Measurements from ENCODE around the gene UHRF1.
"Not testable (repeated sequence)": the region's sequence is repeated elsewhere in the genome, so short reads cannot be mapped to it uniquely, and the experiment has no call there.

The UHRF1 gene

DNA sequence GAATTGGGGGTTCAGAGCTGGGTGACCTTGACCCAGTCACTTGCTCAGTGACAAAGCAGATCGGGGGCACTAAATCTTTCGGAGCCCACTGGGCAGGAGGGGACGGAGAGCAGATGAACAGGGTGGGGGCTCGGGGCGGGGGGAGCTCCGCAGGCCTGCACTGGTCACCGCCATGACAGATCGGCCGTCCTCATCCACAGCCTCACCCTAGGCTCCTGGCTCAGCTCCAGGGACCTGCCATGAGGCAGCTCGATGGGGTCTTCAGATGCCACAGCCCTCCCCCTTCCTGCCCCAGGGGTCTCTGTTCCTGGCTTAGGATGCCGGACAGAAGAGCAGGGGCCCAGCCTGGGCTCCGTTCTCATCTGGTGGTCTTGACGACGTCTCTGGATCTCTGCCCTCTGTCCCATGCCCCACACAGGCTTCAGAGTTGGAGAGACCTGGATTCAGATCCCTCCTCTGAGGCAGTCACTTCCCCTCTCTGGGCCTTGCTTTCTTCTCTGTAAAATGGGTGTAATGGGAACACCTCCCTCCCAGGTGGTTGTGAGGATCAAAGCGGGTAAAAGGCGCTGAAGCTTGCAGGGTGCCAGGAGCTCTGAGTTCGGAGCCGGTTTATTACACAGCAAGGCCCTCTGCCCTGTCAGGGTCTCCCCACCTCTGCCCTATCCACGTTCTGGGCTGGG is 62.7 kb downstream of the UHRF1 start:
- DNase-seq (ENCODE audit: low read depth), result no peak
- in situ Hi-C loops (cut with HindIII; ENCODE audit: low sequenced_read_pairs), result no loop called here
- TF ChIP-seq, protein P1, sequence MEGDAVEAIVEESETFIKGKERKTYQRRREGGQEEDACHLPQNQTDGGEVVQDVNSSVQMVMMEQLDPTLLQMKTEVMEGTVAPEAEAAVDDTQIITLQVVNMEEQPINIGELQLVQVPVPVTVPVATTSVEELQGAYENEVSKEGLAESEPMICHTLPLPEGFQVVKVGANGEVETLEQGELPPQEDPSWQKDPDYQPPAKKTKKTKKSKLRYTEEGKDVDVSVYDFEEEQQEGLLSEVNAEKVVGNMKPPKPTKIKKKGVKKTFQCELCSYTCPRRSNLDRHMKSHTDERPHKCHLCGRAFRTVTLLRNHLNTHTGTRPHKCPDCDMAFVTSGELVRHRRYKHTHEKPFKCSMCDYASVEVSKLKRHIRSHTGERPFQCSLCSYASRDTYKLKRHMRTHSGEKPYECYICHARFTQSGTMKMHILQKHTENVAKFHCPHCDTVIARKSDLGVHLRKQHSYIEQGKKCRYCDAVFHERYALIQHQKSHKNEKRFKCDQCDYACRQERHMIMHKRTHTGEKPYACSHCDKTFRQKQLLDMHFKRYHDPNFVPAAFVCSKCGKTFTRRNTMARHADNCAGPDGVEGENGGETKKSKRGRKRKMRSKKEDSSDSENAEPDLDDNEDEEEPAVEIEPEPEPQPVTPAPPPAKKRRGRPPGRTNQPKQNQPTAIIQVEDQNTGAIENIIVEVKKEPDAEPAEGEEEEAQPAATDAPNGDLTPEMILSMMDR (IDR thresholded peaks at IDR 0.05; ENCODE audit: low read depth, low read length, missing control alignments), result no peak
- H3K4me3 ChIP-seq (ENCODE audit: low read depth, low read length), result peak overlapping the region; percentile 78

DNA sequence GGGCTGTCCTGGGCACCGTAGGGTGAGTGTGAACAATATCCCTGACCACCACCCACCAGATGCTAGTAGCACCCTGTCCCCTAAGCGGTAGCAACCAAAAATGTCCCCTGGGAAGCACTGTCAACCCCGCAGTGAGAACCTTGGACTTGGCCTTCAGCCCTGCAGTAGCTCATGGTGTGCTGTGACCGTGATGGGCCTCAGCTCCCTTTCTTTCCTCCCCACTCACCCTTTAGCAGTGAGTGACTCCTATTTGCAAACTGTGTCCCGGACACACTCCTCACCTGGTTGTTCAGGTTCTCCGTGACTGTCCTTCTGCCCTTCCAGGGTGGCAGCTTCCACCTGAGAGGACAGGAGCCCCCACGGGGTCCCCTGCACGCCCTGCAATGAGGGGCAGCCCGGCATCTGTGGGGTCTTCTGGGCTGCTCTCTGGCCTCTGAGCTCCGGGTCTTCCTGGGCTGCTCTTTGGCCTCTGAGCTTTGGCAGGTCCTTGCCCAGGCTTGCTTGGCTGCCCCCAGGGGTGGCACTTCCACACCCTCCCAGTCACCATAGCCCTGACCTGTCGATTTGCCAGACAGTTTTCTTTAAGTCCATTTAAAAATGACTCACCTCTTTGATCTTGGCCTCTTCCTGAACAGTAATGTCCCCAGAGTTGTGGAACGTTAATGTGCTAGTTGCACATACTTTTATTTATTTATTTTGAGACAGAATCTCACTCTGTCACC is 63.4 kb downstream of the UHRF1 start:
- no peak for DNase-seq (ENCODE audit: low read depth)
- in situ Hi-C loops (cut with HindIII; ENCODE audit: low sequenced_read_pairs), result no loop called here
- H3K4me3 ChIP-seq (ENCODE audit: low read depth, low read length), result no peak overlapping the region
- TF ChIP-seq, protein P1 (IDR thresholded peaks at IDR 0.05; ENCODE audit: low read depth, low read length, missing control alignments), result no peak

DNA sequence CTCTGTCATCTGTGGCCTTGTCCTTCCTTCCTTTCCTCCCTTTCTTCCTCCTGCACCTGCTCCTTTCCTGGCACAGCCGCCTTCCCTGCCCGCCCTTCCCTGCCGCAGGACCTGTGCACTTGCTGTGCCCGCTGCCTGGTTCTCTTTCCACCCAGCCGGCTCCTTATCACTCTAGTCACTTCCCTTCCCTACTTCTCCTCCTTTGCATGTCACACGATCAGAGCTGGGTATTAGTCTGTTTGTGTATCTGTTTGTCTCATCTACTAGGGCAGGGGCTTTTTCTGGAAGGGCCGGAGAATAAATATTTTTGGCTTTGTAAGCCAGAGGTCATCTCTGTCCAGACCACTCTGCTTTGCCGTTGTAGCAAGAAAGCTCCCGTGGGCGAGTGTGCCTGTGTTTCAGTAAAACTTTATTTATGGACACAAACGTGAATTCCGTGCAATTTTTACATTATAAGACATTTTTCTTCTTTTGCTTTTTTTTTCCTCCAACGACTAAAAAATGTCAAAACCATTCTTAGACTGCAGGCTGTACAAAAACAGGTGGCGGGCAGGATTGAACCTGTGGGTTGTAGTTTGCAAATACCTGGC is 65.7 kb downstream of the UHRF1 start:
- TF ChIP-seq, protein P1 (IDR thresholded peaks at IDR 0.05; ENCODE audit: low read depth, low read length, missing control alignments), result no peak
- in situ Hi-C loops (cut with HindIII; ENCODE audit: low sequenced_read_pairs), result no loop called here
- no peak for DNase-seq (ENCODE audit: low read depth)
- H3K4me3 ChIP-seq (ENCODE audit: low read depth, low read length), result no peak overlapping the region

DNA sequence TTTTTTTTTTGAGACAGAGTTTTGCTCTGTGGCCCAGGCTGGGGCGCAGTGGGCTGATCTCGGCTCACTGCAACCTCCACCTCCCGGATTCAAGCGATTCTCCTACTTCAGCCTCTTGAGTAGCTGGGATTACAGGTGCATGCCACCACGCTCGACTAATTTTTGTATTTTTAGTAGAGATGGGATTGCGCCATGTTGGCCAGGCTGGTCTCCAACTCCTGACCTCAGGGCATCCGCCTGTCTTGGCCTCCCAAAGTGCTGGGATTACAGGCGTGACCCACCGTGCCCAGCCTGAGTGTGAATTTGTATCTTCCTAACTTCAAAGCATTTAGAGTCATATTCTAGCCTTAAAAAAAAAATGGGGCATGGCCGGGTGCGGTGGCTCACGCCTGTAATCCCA is 66.3 kb downstream of the UHRF1 start:
- in situ Hi-C loops (cut with HindIII; ENCODE audit: low sequenced_read_pairs); H3K4me3 ChIP-seq (ENCODE audit: low read depth, low read length); DNase-seq (ENCODE audit: low read depth): not testable (repeated sequence)

DNA sequence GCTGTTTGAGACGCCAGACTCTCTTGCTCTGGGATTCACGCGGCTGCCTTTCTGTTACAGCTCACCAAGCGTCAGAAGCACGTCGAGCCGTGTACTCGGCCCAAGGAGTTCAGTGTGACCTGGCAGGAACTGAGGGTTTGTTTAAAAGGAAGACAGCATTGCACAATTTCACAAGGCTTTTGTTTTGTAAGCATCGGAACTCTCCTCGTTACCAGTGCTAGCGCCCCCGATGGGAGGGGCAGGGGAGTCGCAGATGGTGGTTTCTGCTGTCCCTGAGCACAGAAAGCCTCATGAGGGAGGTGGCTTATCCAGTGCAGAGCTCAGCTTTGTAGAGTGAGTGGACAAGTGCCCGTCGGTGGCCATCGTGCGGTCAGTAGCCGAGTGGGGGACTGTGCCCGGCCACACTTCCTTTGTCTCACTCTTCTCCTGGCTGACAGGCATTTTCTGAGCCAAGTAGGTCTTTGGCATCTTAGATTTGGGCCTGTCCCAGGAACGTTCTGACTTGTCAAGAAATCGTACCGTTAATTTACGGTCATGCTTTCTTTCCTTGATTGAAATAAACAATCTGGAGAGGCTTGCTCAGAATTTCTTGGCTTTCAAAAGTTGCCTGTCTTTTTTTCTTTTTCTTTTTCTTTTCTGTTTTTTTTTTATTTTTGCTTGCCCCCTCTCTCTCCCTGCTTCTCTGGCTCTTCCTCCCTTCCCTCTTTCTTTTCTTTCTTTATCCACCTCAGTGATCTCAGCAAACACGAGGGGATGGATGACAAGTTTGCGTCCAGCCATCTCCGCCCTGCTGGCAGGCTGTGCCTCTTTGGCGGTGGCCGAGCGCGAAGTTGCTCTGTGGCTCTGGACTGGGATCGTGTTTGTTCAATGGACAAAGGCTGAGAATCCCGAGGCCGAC is 67.3 kb downstream of the UHRF1 start:
- H3K4me3 ChIP-seq (ENCODE audit: low read depth, low read length), result peak overlapping the region; percentile 8
- TF ChIP-seq, protein P1 (IDR thresholded peaks at IDR 0.05; ENCODE audit: low read depth, low read length, missing control alignments), result peak; percentile 65
- in situ Hi-C loops (cut with HindIII; ENCODE audit: low sequenced_read_pairs), result no loop called here
- peak; percentile 87 for DNase-seq (ENCODE audit: low read depth)

DNA sequence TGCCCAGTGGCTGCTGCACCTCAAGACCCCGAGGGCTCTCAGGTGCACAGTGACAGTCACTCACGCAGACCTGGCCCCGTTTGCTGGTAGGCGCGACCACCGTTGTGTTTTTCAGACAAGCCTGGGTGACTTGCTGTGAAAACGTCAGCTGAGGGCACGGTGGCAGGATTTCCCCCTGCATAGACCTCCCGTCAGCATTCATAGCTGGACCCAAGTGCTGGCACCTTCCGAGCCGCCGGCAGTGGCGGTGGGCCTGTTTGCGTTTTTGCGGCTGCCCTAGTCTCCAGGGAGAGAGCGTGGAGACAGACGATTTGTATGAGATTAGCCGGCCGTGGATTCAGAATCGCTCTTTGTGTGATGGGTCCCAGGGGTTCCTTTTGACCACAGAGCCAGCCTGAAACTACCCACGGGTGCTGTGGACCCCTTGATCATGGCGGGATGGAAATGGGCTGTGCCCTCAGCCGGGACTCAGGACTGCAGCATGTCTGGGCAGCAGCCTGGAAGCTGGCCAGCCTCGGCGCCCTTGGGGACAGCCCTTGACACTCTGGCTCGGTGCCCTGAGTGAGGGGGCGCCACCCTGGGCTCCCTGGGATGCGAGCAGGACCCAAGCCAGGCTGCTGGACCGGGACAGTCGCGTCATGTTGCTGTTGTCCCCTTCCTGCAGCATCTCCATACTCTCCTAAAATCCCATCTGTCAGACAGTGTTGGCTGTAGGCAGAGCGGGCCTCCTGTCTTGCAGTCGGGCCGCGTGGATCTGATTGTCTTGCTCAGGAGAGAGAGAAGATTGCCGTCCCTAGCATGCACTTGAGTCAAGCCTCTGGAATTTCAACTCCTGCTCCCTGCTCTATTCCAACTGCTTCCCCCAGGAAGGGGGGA is 68.2 kb downstream of the UHRF1 start:
- in situ Hi-C loops (cut with HindIII; ENCODE audit: low sequenced_read_pairs), result no loop called here
- no peak overlapping the region for H3K4me3 ChIP-seq (ENCODE audit: low read depth, low read length)
- DNase-seq (ENCODE audit: low read depth), result peak; percentile 78
- TF ChIP-seq, protein P1 (IDR thresholded peaks at IDR 0.05; ENCODE audit: low read depth, low read length, missing control alignments), result no peak
